GM23248 (cell line): Measurements from ENCODE around the gene PAM. TPM values are rescaled to one million over a fixed set of nuclear protein-coding genes. Genes with fewer than 3 reads are reported as not detected.
"Not testable (repeated sequence)": the region's sequence is repeated elsewhere in the genome, so short reads cannot be mapped to it uniquely, and the experiment has no call there.

Experiments used
- DNase-seq: peaks from one replicate; pipeline ENCODE4 v3.0.0-alpha.2; 2015
- H2AFZ ChIP-seq: fragments of 200-600 bp; sonication (generic); 2 replicates; pipeline ENCODE4 v1.6.1; 2016; ENCODE audit warnings: antibody characterized with exemption
- H3F3A ChIP-seq: fragments of 200-600 bp; sonication (generic); 2 replicates; pipeline ENCODE4 v1.6.1; 2016; ENCODE audit warnings: mild to moderate bottlenecking, antibody characterized with exemption, mixed run types; ENCODE audit not compliant: insufficient read depth
- H3K27ac ChIP-seq: fragments of 200-600 bp; sonication (generic); 2 replicates; pipeline ENCODE4 v1.5.1; 2016; ENCODE audit warnings: mild to moderate bottlenecking
- H3K27me3 ChIP-seq: fragments of 200-600 bp; sonication (generic); replicated peaks from 2 replicates; pipeline ENCODE4 v1.6.1; 2016; ENCODE audit warnings: mild to moderate bottlenecking; ENCODE audit not compliant: insufficient read depth
- H3K36me3 ChIP-seq: fragments of 200-600 bp; sonication (generic); 2 replicates; pipeline ENCODE4 v1.6.1; 2016; ENCODE audit warnings: low read depth, mild to moderate bottlenecking
- H3K4me1 ChIP-seq: fragments of 200-600 bp; sonication (generic); 2 replicates; pipeline ENCODE4 v1.6.1; 2016; ENCODE audit warnings: mild to moderate bottlenecking; ENCODE audit not compliant: insufficient read depth
- H3K4me2 ChIP-seq: fragments of 200-600 bp; sonication (generic); one replicate; pipeline ENCODE4 v1.6.1; 2016; ENCODE audit warnings: mild to moderate bottlenecking; ENCODE audit not compliant: unreplicated experiment
- H3K4me3 ChIP-seq: fragments of 200-600 bp; sonication (generic); 2 replicates; pipeline ENCODE4 v1.5.1; 2016; ENCODE audit warnings: mild to moderate bottlenecking
- H3K79me2 ChIP-seq: fragments of 200-600 bp; sonication (generic); 2 replicates; pipeline ENCODE4 v1.6.1; 2016; ENCODE audit warnings: mild to moderate bottlenecking; ENCODE audit not compliant: insufficient read depth
- H3K9ac ChIP-seq: fragments of 200-600 bp; sonication (generic); 2 replicates; pipeline ENCODE4 v1.6.1; 2016; ENCODE audit warnings: mild to moderate bottlenecking
- H3K9me2 ChIP-seq: fragments of 200-600 bp; sonication (generic); 2 replicates; pipeline ENCODE4 v1.6.1; 2016; ENCODE audit warnings: mixed run types, mild to moderate bottlenecking, moderate library complexity; ENCODE audit not compliant: insufficient read depth
- H3K9me3 ChIP-seq: fragments of 200-600 bp; sonication (generic); one replicate; pipeline ENCODE4 v1.6.1; 2017; ENCODE audit warnings: low read depth
- H4K20me1 ChIP-seq: fragments of 200-600 bp; sonication (generic); 2 replicates; pipeline ENCODE4 v1.6.0; 2016; ENCODE audit not compliant: insufficient read depth
- EZH2 ChIP-seq: fragments of 200-600 bp; sonication (generic); IDR thresholded peaks from 2 replicates; pipeline ENCODE4 v1.6.1; 2018; ENCODE audit warnings: antibody characterized with exemption, mild to moderate bottlenecking; ENCODE audit not compliant: insufficient read depth, poor library complexity, severe bottlenecking
- EZH2phosphoT487 ChIP-seq: fragments of 200-600 bp; sonication (generic); IDR thresholded peaks from 2 replicates; pipeline ENCODE4 v1.6.1; 2018; ENCODE audit warnings: antibody characterized with exemption, moderate library complexity, mild to moderate bottlenecking, low read depth; ENCODE audit not compliant: insufficient read depth
- WGBS, 2 experiments: methylation state at CpG; one replicate each; pipeline ENCODE4 v1.1.6; 2015 to 2017; ENCODE audit warnings: low lambda C conversion rate in 2 of 2, low coverage in 1 of 2; ENCODE audit errors: missing lambda C conversion rate in 2 of 2; 5-methylcytosine and 5-hydroxymethylcytosine counted together
- in situ Hi-C: fragments of 300-500 bp; cut with MboI; formaldehyde crosslinking; loops from 2 replicates; pipeline ENCODE4 v1.15.0; 2020
- polyA plus RNA-seq: library from polyadenylated mRNA; unstranded; fragments of >200 nt; fragmentation: Nextera tagmentation; extraction: Ambion mirVana; gene quantifications from 2 replicates; pipeline ENCODE4 v1.2.1, GENCODE V29; 2016
- total RNA-seq: library from RNA; depleted of rRNA; stranded (reverse); fragments of >200 nt; shearing (Covaris generic); gene quantifications from 2 replicates; pipeline ENCODE4 v1.2.3, GENCODE V29; 2014

The PAM gene
- total and polyA plus RNA-seq, 2 experiments from 2014 or later = 429 to 499 TPM

DNA sequence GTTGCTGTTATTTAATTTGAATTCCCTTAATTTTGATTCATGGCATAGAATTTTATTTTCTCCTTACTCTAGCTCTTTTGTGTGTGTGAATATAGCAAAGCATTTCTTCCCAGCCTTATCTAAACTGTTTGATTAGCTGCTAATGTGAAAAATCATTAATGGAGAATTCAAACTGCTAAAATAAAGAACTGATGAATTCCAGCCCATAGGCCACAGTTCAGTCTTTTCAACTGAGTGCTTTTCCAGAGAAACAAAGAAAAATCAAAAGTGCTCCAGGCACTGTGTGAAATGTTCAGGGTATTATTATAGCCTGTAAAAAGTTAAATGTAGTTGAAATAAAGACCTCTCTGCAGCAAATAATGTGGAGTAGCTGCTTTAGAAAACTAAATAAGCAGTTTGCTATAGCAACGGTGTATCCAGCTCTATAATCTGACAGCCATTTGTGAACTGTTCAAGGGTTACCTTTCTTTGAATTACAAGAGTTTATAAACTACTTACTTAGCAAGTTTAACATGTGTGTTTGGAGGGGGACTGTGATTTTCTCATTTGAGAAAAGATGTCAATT lies 241.0 kb downstream of the PAM start:
- Histone ChIP-seq H4K20me1 (no peaks in the 10 kb centered on the region), H3K9ac (no peak overlapping the region), H3K4me3 (no peak overlapping the region), H3K36me3 (peaks cover 7% of the 10 kb centered on the region), H3K27me3 (no peaks in the 10 kb centered on the region), H2AFZ (no peak overlapping the region), H3K4me1 (no peaks in the 10 kb centered on the region), H3K4me2 (no peak overlapping the region), H3F3A (no peaks in the 10 kb centered on the region), H3K9me3 (no peaks in the 10 kb centered on the region), H3K79me2 (no peaks in the 10 kb centered on the region), H3K27ac (no peak overlapping the region), H3K9me2 (no peaks in the 10 kb centered on the region)
- no peak for DNase-seq
- in situ Hi-C loops = no loop called here
- 92 to 100% methylated on average over 1 of the region's 1 CpG for WGBS, 2 experiments
- TF ChIP-seq EZH2phosphoT487 (no peak), EZH2 (no peak)

DNA sequence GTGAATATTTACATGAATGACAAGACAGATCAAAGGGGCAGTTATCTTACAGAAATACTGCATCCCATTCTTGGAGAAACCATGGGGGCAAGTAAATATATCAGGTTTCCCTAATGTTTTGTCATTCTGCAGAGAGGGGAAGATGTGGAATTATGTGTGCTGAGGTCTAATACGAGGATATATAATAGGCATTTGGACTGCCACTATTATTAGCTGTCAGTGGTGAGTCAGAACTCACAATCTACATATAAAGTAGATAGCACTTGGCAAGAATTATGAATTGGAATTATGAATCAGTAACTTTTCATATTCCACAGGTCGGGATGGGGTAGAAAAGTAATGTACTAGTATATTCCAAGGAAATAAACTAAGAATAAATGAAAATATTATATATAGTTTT lies 243.1 kb downstream of the PAM start:
- Histone ChIP-seq H3K9ac (no peak overlapping the region), H2AFZ (no peak overlapping the region), H3K79me2 (no peaks in the 10 kb centered on the region), H3F3A (no peaks in the 10 kb centered on the region), H3K27ac (no peak overlapping the region), H4K20me1 (no peaks in the 10 kb centered on the region), H3K9me3 (no peaks in the 10 kb centered on the region), H3K9me2 (no peaks in the 10 kb centered on the region), H3K4me2 (no peak overlapping the region), H3K4me1 (no peaks in the 10 kb centered on the region), H3K27me3 (no peaks in the 10 kb centered on the region), H3K36me3 (peaks cover 10% of the 10 kb centered on the region), H3K4me3 (no peak overlapping the region)
- 69 to 76% methylated on average over 2 of the region's 2 CpGs for WGBS, 2 experiments
- in situ Hi-C loops = no loop called here
- no peak for DNase-seq
- no peak for TF ChIP-seq EZH2phosphoT487
- TF ChIP-seq EZH2 = no peak

DNA sequence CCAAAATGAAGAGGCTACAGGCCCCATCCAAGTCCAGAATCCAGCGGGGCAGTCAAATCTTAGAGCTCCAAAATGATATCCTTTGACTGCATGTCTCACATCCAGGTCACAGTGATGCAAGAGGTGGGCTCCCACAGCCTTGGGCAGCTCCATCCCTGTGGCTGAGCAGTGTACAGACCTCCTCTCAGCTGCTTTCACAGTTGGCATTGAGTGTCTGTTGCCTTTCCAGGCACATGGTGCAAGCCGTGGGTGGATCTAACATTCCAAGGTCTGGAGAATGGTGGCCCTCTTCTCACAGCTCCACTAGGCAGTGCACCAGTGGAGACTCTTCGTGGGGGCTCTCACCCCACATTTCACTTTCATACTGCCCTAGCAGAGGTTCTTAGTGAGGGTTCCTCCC lies 244.1 kb downstream of the PAM start:
- no peak overlapping the region for H3K9ac ChIP-seq
- TF ChIP-seq EZH2 = no peak
- TF ChIP-seq EZH2phosphoT487 = no peak
- no peak overlapping the region for H3K4me2 ChIP-seq
- no peaks in the 10 kb centered on the region for H4K20me1 ChIP-seq
- no peaks in the 10 kb centered on the region for H3K79me2 ChIP-seq
- no peaks in the 10 kb centered on the region for H3F3A ChIP-seq
- 87 to 91% methylated on average over 3 of the region's 3 CpGs for WGBS, 2 experiments
- H3K4me1 ChIP-seq = no peaks in the 10 kb centered on the region
- H3K9me3 ChIP-seq = no peaks in the 10 kb centered on the region
- in situ Hi-C loops = no loop called here
- H3K36me3 ChIP-seq = peaks cover 4% of the 10 kb centered on the region; the same call in 1 of the 2 replicates
- no peaks in the 10 kb centered on the region for H3K27me3 ChIP-seq
- H3K9me2 ChIP-seq = no peaks in the 10 kb centered on the region
- no peak overlapping the region for H2AFZ ChIP-seq
- no peak overlapping the region for H3K27ac ChIP-seq
- H3K4me3 ChIP-seq = no peak overlapping the region
- no peak for DNase-seq

DNA sequence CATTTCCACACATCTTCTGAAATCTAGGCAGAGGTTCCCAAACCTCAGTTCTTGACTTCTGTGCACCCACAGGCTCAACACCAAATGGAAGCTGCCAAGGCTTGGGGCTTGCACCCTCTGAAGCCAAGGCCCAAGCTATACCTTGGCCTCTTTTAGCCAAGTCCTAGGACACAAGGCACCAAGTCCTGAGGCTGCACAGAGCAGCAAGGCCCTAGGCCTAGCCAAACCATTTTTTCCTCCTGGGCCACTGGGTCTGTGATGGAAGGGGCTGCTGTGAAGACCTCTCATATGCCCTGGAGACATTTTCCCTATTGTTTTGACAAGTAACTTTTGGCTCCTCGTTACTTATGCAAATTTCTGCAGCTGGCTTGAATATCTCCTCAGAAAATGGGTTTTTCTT lies 244.5 kb downstream of the PAM start:
- DNase-seq, H3F3A ChIP-seq, H3K4me3 ChIP-seq, in situ Hi-C loops, H2AFZ ChIP-seq, H3K79me2 ChIP-seq, H3K9me2 ChIP-seq, H3K4me1 ChIP-seq, H3K4me2 ChIP-seq, H3K36me3 ChIP-seq, H3K27ac ChIP-seq, H3K9ac ChIP-seq, H4K20me1 ChIP-seq, H3K27me3 ChIP-seq, H3K9me3 ChIP-seq: not testable (repeated sequence)
- WGBS, 2 experiments = 97 to 100% methylated on average over 1 of the region's 1 CpG

DNA sequence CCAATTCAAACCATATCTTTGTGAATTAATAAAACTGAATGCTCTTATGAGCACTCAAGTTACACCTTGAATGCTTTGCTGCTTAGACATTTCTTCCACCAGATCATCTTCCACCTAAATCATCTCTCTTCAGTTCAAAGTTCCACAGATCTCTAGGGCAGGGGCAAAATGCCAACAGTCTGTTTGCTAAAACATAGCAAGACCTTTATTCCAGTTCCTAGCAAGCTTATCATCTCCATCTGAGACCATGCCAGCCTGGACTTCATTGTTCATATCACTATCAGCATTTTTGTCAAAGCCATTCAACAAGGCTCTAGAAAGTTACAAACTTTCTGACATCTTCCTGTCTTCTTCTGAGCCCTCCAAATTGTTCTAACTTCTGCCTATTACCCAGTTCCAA lies 245.0 kb downstream of the PAM start:
- no peaks in the 10 kb centered on the region for H3K4me1 ChIP-seq
- H3K4me3 ChIP-seq = no peak overlapping the region
- H3K4me2 ChIP-seq = no peak overlapping the region
- in situ Hi-C loops = no loop called here
- H3K79me2 ChIP-seq = no peaks in the 10 kb centered on the region
- DNase-seq = no peak
- H3K9me2 ChIP-seq = no peaks in the 10 kb centered on the region
- no peaks in the 10 kb centered on the region for H3K27me3 ChIP-seq
- no peak overlapping the region for H2AFZ ChIP-seq
- 0 out of 2 replicates have a peak, but pooled peaks cover 3% of the 10 kb centered on the region for H3K36me3 ChIP-seq
- no peaks in the 10 kb centered on the region for H3K9me3 ChIP-seq
- no peak overlapping the region for H3K9ac ChIP-seq
- TF ChIP-seq EZH2phosphoT487 = no peak
- TF ChIP-seq EZH2 = no peak
- no peak overlapping the region for H3K27ac ChIP-seq
- no peaks in the 10 kb centered on the region for H4K20me1 ChIP-seq
- no peaks in the 10 kb centered on the region for H3F3A ChIP-seq
